ENCODE data around the gene SLC35E3. TPM values are rescaled to one million over a fixed set of nuclear protein-coding genes. Genes with fewer than 3 reads are reported as not detected.

The SLC35E3 gene
- total RNA-seq, 4 donors from 2014 or later = 1.6 to 8.1 (median 4.6) TPM

DNA sequence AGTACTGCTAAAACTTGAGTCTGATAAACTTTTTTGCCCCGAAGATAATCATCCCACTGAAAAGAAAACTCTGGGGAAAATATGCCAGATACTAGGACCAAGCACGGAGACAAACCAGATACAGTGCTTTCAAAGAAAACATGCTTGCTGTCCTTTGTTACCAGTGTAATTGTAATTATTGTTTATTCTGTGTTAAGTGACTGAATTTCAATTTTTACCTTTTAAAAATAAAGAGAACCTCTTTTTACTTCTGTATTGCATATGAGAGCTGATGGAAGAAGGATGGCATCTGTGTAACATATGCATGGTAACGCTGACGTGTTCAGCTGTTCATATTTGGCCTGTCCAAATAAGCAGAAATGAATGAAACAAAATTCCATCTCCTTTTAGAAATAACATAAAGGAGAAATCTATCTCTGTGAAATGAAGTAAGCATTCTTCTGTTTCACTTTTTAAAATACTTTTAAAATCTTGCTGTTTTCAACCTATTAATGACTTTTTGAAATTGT lies 22.5 kb downstream of the SLC35E3 start:
- H3K27me3 ChIP-seq = no peaks in the 10 kb centered on the region
- H3K9me3 ChIP-seq = no peaks in the 10 kb centered on the region
- TF ChIP-seq EP300 (IDR thresholded peaks at IDR 0.05; ENCODE audit: low read depth) = no peak
- TF ChIP-seq POLR2AphosphoS5 (IDR thresholded peaks at IDR 0.05) = no peak
- TF ChIP-seq, protein P1, sequence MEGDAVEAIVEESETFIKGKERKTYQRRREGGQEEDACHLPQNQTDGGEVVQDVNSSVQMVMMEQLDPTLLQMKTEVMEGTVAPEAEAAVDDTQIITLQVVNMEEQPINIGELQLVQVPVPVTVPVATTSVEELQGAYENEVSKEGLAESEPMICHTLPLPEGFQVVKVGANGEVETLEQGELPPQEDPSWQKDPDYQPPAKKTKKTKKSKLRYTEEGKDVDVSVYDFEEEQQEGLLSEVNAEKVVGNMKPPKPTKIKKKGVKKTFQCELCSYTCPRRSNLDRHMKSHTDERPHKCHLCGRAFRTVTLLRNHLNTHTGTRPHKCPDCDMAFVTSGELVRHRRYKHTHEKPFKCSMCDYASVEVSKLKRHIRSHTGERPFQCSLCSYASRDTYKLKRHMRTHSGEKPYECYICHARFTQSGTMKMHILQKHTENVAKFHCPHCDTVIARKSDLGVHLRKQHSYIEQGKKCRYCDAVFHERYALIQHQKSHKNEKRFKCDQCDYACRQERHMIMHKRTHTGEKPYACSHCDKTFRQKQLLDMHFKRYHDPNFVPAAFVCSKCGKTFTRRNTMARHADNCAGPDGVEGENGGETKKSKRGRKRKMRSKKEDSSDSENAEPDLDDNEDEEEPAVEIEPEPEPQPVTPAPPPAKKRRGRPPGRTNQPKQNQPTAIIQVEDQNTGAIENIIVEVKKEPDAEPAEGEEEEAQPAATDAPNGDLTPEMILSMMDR (IDR thresholded peaks at IDR 0.05) = no peak
- no peak for TF ChIP-seq POLR2A (IDR thresholded peaks at IDR 0.05)
- H3K4me1 ChIP-seq = no peaks in the 10 kb centered on the region
- DNase-seq = no peak
- H3K4me3 ChIP-seq = no peak overlapping the region
- no peaks in the 10 kb centered on the region for H3K36me3 ChIP-seq
- WGBS, 2 donors (ENCODE audit: low coverage in 1 of 2) = 85 to 94% methylated on average over 4 of the region's 4 CpGs
- no peak overlapping the region for H3K27ac ChIP-seq
- in situ Hi-C loops (cut with MboI; ENCODE audit: low pct_ligation_motif_present in 1 of 4, low pct_unique_long_range_greater_than_20kb in 1 of 4, low sequenced_read_pairs in 3 of 4) = no loop called here
- intact Hi-C loops (cut with DNase I; ENCODE audit: low total_unique reads) = no loop called here

DNA sequence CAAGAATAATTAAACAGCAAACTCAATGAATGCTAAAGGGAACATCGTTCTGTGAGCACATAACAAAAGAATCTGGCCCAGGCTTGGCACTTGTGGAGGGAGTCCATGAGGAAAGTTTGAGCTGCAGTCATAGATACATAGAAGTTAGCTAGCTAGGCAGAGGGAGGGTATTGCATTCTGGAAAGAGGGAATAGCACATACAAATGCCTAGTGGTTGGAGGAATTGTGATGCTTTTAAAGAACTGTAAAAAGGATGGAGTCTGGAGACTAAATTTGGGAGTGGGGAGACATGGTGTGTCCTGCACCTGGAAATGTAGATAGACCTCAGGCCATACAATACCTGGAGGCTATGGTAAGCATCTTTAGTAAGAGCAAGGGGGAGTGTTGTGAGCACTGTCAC lies 24.0 kb downstream of the SLC35E3 start:
- Histone ChIP-seq H3K9me3 (no peaks in the 10 kb centered on the region), H3K27me3 (no peaks in the 10 kb centered on the region), H3K4me1 (no peaks in the 10 kb centered on the region), H3K4me3 (no peak overlapping the region), H3K27ac (no peak overlapping the region), H3K36me3 (no peaks in the 10 kb centered on the region)
- TF ChIP-seq POLR2AphosphoS5 (IDR thresholded peaks at IDR 0.05) = no peak
- no peak for TF ChIP-seq POLR2A (IDR thresholded peaks at IDR 0.05)
- 94 to 100% methylated on average over 1 of the region's 1 CpG for WGBS, 2 donors (ENCODE audit: low coverage in 1 of 2)
- in situ Hi-C loops (cut with MboI; ENCODE audit: low pct_ligation_motif_present in 1 of 4, low pct_unique_long_range_greater_than_20kb in 1 of 4, low sequenced_read_pairs in 3 of 4) = no loop called here
- DNase-seq = no peak
- intact Hi-C loops (cut with DNase I; ENCODE audit: low total_unique reads) = no loop called here

DNA sequence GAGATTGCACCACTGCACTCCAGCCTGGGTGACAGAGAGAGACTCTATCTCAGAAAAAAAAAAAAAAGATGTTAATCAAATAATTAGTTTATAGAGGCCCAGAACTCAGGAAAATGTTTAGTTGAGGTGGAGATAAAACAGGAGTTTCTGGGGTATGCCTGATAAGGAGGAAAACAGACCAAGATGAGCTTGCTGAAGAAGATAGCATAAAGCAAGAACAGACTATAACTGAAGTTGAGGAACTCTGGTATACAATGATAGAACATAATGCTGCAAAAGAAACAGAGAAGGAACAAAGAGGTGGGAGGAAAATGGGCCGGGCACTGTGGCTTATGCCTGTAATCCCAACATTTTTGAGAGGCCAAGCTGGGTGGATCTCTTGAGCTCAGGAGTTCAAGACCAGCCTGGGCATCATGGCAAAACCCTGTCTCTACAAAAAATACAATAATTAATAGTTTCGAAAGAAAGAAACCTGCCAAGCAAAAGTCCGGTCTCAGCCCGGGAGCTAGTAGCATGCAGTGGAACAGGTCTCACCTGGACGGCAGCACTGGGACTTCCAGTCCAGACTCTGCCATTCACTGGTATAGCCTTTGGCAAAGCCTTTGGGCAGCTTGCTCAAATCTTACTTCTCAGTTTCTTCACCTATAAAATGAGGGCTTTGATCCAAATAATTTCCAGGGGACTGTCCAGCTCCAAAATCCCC lies 25.4 kb downstream of the SLC35E3 start:
- intact Hi-C loops (cut with DNase I; ENCODE audit: low total_unique reads) = no loop called here
- Histone ChIP-seq H3K9me3 (no peaks in the 10 kb centered on the region), H3K27me3 (no peaks in the 10 kb centered on the region), H3K4me1 (no peaks in the 10 kb centered on the region), H3K36me3 (no peaks in the 10 kb centered on the region), H3K27ac (no peak overlapping the region), H3K4me3 (no peak overlapping the region)
- no peak for DNase-seq
- TF ChIP-seq POLR2A (IDR thresholded peaks at IDR 0.05) = no peak
- TF ChIP-seq POLR2AphosphoS5 (IDR thresholded peaks at IDR 0.05) = no peak
- no peak for TF ChIP-seq EP300 (IDR thresholded peaks at IDR 0.05; ENCODE audit: low read depth)
- TF ChIP-seq, protein P1 (IDR thresholded peaks at IDR 0.05) = no peak
- 92 to 96% methylated on average over 4 to 5 of the region's 5 CpGs for WGBS, 2 donors (ENCODE audit: low coverage in 1 of 2)
- in situ Hi-C loops (cut with MboI; ENCODE audit: low pct_ligation_motif_present in 1 of 4, low pct_unique_long_range_greater_than_20kb in 1 of 4, low sequenced_read_pairs in 3 of 4) = no loop called here

DNA sequence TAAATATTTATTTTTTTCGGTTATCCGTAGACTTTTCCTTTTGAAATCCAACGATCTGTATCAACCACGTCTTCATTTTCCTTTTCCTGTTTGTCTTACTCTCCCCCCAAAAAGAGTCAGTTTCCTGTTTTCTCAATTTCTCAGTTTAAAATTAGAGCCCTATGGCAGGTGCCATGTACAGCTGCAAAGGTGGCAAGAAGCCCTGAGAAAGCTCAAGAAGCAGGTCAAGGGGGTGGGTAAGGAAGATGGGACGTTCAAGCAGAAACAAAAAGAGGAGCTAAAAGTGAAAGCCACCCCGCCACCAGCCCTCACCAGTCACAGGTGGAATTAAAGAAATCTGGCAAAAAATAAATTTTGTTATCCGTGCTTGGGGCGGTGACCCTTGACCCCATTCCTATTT lies 26.7 kb downstream of the SLC35E3 start:
- WGBS, 2 donors (ENCODE audit: low coverage in 1 of 2) = 57 to 73% methylated on average over 8 of the region's 8 CpGs
- Histone ChIP-seq H3K4me1 (no peaks in the 10 kb centered on the region), H3K27ac (no peak overlapping the region), H3K27me3 (no peaks in the 10 kb centered on the region), H3K9me3 (no peaks in the 10 kb centered on the region), H3K36me3 (no peaks in the 10 kb centered on the region), H3K4me3 (no peak overlapping the region)
- TF ChIP-seq POLR2AphosphoS5 (IDR thresholded peaks at IDR 0.05) = no peak
- TF ChIP-seq POLR2A (IDR thresholded peaks at IDR 0.05) = no peak
- TF ChIP-seq, protein P1 (IDR thresholded peaks at IDR 0.05) = no peak
- no peak for TF ChIP-seq EP300 (IDR thresholded peaks at IDR 0.05; ENCODE audit: low read depth)
- DNase-seq = peak; percentile 13
- intact Hi-C loops (cut with DNase I; ENCODE audit: low total_unique reads) = no loop called here
- in situ Hi-C loops (cut with MboI; ENCODE audit: low pct_ligation_motif_present in 1 of 4, low pct_unique_long_range_greater_than_20kb in 1 of 4, low sequenced_read_pairs in 3 of 4) = no loop called here

All from transverse colon (tissue), 4 donors.